Measurements from ENCODE around the gene TMEM132E. TPM values are rescaled to one million over a fixed set of nuclear protein-coding genes. Genes with fewer than 3 reads are reported as not detected.

Gene TMEM132E
- total and polyA plus RNA-seq, 12 donors, result 0.04 to 0.09 TPM; not detected in 10

DNA sequence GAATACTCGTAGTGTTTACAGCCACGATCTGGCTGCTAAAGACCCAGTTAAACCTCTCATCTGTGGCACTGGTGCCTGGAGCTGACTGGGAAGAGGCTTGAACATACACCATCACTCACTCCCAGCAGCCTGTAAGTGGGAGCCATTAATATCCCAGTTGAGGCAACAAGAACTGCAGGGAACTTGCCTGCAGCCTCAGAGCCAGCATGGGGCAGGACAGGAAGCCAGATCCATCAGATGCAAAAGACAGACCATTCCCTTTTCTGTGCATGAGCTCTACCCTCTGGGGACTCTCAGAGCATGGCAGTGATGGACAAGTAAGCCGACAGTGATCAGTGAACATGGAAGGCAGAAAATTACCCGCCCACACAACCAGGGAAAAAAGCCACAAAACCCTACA is 91.8 kb downstream of the TMEM132E start:
- intact Hi-C loops (cut with DNase I), result loop anchor here in 1 of 10 donors (10.0 kb wide), 1 partner anchor 64 kb away; no protein-coding TSS in a partner anchor
- DNase-seq (no peak), ATAC-seq (no peak)
- Histone ChIP-seq H3K27ac (no peak overlapping the region), H3K4me1 (no peaks in the 10 kb centered on the region), H3K4me3 (no peak overlapping the region), H3K27me3 (peaks cover 0 to 37% (median 29%) of the 10 kb centered on the region in 7 donors), H3K9me3 (no peaks in the 10 kb centered on the region), H3K36me3 (no peaks in the 10 kb centered on the region)
- 62 to 65% methylated on average over 4 of the region's 4 CpGs for WGBS, 2 donors
- TF ChIP-seq, protein P1, sequence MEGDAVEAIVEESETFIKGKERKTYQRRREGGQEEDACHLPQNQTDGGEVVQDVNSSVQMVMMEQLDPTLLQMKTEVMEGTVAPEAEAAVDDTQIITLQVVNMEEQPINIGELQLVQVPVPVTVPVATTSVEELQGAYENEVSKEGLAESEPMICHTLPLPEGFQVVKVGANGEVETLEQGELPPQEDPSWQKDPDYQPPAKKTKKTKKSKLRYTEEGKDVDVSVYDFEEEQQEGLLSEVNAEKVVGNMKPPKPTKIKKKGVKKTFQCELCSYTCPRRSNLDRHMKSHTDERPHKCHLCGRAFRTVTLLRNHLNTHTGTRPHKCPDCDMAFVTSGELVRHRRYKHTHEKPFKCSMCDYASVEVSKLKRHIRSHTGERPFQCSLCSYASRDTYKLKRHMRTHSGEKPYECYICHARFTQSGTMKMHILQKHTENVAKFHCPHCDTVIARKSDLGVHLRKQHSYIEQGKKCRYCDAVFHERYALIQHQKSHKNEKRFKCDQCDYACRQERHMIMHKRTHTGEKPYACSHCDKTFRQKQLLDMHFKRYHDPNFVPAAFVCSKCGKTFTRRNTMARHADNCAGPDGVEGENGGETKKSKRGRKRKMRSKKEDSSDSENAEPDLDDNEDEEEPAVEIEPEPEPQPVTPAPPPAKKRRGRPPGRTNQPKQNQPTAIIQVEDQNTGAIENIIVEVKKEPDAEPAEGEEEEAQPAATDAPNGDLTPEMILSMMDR (IDR thresholded peaks at IDR 0.05), result no peak

DNA sequence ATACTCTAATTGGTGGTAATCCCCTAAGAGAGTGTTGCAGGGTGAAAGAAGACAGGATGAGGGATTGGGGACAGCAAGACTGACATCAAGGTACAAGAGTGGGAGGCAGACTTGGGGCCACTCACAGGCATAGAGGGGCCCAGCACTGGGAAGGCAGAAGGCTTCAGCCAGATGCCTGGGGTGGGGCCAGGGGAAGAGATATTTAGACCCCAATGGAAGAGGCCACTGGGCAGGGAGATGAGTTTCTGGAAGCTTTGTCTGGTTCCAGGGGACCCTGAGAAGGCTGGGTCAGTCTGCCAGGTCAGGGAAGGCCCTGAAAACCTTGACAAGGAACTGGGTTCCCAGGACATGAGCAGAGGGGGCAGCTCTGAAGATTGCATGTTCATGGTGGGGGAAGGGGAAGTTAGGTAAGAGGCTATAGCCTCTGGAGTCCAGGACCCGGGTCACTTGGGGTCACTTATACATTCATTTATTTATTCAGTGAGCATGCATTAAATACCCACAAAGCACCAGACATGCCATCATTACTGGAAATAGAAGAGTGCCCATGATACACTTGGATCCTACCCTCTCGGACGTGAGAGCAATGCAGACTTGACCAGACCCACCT is 92.9 kb downstream of the TMEM132E start:
- DNase-seq (no peak), ATAC-seq (no peak)
- TF ChIP-seq, protein P1 (IDR thresholded peaks at IDR 0.05), result no peak
- peaks cover 0 to 26% (median 18%) of the 10 kb centered on the region in 7 donors for H3K27me3 ChIP-seq
- no peaks in the 10 kb centered on the region for H3K4me1 ChIP-seq
- no peak overlapping the region for H3K4me3 ChIP-seq
- H3K36me3 ChIP-seq, result no peaks in the 10 kb centered on the region
- 71 to 88% methylated on average over 3 of the region's 3 CpGs for WGBS, 2 donors
- peaks cover 0 to 1% (median 0%) of the 10 kb centered on the region in 11 donors for H3K9me3 ChIP-seq
- H3K27ac ChIP-seq, result no peak overlapping the region
- intact Hi-C loops (cut with DNase I), result loop anchor here in 1 of 10 donors (10.0 kb wide), 1 partner anchor 63 kb away; no protein-coding TSS in a partner anchor

DNA sequence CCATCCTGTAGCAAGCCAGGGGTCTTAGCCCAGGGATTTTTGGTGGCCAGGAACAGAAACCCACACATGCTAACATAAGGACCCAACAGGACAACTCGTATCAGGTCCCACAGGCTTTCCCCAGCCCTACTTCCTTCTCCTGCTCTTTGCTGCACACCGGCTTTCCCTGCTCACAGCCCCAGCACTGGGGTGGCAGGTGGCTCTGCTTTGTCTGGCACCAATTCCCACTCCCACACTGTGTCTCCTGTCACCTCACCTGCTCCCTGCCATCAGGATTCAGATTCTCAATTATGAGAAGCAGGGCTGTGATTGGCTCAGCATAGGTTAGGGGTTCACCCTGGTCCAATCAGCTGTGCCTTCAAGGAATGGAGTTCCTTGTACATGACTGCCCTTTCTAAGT is 94.1 kb downstream of the TMEM132E start:
- Histone ChIP-seq H3K27me3 (peaks cover 0 to 22% (median 12%) of the 10 kb centered on the region in 7 donors), H3K4me1 (no peaks in the 10 kb centered on the region), H3K36me3 (no peaks in the 10 kb centered on the region), H3K4me3 (no peak overlapping the region), H3K27ac (no peak overlapping the region), H3K9me3 (peaks cover 0 to 6% (median 0%) of the 10 kb centered on the region in 11 donors)
- TF ChIP-seq, protein P1 (IDR thresholded peaks at IDR 0.05), result no peak
- ATAC-seq, result no peak
- intact Hi-C loops (cut with DNase I), result loop anchor here in 1 of 10 donors (10.0 kb wide), 1 partner anchor 61 kb away; no protein-coding TSS in a partner anchor
- DNase-seq, result no peak
- 77 to 90% methylated on average over 2 of the region's 2 CpGs for WGBS, 2 donors

DNA sequence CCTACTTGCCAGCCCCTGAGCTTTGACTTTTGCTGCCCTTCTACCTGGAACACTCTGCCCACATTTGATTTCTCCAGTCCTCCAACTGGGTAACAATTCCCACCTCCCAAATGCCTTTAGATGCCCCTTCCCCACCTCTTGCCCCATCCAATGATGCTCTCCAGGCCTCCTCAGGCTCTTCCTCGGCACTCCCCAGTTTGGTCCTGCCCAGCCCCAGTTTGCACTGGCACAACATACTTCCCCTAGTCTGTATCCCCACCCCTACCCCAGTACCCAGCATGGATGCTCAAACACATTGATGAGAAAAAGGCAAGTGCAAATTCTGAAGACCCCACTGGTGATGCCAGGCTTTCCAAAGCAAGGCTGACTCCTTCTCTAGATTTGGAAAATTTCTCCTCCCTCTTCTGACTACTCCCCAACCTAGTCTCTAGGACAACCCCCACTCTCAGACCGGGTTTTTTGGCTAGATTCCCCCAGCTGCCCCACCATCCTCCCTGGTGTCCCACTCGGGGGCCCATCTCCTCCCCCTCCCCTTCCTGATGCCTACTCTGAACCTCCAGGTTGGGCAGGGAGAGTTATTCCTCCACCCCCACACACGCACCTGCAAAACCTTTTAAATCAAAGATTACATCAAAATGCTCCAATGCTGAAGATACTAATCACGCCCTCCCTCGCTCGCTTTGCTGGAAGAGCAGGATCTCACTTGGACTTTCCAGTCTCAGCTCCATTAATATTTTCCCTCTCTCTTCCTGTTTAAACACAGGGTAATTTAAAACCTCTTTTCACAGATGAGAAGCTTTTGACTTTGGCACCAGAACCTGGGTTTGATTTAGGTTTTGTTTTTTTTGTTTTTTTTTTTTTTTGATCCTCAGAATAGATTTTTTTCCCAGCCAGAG is 94.9 kb downstream of the TMEM132E start:
- DNase-seq, result no peak
- intact Hi-C loops (cut with DNase I), result loop anchor here in 1 of 10 donors (10.0 kb wide), 1 partner anchor 61 kb away; no protein-coding TSS in a partner anchor
- ATAC-seq, result no peak
- Histone ChIP-seq H3K36me3 (no peaks in the 10 kb centered on the region), H3K4me1 (no peaks in the 10 kb centered on the region), H3K27me3 (peaks cover 0 to 17% (median 8%) of the 10 kb centered on the region in 7 donors), H3K9me3 (peaks cover 0 to 6% (median 0%) of the 10 kb centered on the region in 11 donors), H3K27ac (no peak overlapping the region), H3K4me3 (no peak overlapping the region)
- TF ChIP-seq, protein P1 (IDR thresholded peaks at IDR 0.05), result no peak
- 74 to 77% methylated on average over 7 of the region's 7 CpGs for WGBS, 2 donors
